Measurements from ENCODE around the gene ASPRV1.

DNA sequence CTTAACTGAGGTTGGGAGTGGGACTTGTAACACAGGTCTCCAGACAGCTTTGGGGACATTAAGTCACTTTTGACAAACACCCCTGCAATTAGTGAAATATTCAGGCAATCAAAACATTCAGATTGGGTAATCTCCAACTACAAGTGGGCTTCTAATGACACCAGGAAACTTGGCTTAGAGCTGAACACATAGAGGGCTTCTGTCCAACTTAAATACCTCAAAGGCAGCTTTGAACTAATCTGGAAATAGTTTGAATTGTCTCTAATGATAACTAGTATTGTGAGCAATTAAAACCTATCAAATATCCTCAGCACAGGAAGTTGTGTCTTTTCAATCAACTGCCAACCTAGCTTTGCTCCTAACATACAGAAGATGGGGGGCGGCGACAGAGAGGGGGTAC, 5.1 kb upstream of the ASPRV1 start:
- TF ChIP-seq, protein P1, sequence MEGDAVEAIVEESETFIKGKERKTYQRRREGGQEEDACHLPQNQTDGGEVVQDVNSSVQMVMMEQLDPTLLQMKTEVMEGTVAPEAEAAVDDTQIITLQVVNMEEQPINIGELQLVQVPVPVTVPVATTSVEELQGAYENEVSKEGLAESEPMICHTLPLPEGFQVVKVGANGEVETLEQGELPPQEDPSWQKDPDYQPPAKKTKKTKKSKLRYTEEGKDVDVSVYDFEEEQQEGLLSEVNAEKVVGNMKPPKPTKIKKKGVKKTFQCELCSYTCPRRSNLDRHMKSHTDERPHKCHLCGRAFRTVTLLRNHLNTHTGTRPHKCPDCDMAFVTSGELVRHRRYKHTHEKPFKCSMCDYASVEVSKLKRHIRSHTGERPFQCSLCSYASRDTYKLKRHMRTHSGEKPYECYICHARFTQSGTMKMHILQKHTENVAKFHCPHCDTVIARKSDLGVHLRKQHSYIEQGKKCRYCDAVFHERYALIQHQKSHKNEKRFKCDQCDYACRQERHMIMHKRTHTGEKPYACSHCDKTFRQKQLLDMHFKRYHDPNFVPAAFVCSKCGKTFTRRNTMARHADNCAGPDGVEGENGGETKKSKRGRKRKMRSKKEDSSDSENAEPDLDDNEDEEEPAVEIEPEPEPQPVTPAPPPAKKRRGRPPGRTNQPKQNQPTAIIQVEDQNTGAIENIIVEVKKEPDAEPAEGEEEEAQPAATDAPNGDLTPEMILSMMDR (IDR thresholded peaks at IDR 0.05 in 8 of 11, conservative IDR thresholded peaks at IDR 0.05 in 3 of 11), result no peak
- TF ChIP-seq POLR2A (IDR thresholded peaks at IDR 0.05), result no peak
- no peak for TF ChIP-seq POLR2AphosphoS5 (IDR thresholded peaks at IDR 0.05)

All from spleen (tissue), 7 donors.